ENCODE measurements around the gene CERS6. TPM values are rescaled to one million over a fixed set of nuclear protein-coding genes. Genes with fewer than 3 reads are reported as not detected.
"Not testable (repeated sequence)": the region's sequence is repeated elsewhere in the genome, so short reads cannot be mapped to it uniquely, and the experiment has no call there.

CERS6 gene
- total RNA-seq, 1 donor from 2014 or later, result 16.2 TPM

- intact Hi-C loops (cut with micrococcal nuclease), result no loop called here
Observed at GRCh38 chr2:168632709-168633121, 176.6 kb downstream of the CERS6 start.

GRCh38 chr2:168633200-168633599 lies 177.1 kb downstream of the CERS6 start:
- intact Hi-C loops (cut with micrococcal nuclease), result no loop called here

- intact Hi-C loops (cut with micrococcal nuclease), result no loop called here
Observed at GRCh38 chr2:168633895-168634294, 177.8 kb downstream of the CERS6 start.

DNA sequence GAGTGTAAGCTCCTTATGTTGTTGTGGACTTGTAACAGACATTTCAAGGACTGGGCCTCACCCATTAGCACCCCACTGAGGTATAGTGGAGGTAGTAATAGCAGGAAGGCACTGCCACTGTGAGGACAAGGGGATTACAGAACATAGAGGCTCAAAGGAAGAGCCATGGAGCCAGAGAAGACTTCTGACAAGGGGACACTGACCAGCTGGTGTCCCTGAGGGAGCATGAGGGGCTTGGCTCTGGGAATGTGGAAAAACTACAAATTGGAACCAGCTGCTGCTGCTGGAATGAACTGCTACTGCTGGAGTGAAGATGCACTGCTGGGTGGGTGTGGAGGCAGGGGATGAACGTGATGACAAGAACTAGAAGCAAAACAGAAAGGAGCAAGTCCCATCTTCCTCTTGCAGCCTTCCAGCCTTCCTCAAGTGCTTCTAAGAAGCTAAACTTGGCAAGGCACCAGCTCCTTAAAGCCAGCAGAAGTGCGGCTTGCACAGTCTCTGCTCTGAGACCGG lies 179.0 kb downstream of the CERS6 start:
- intact Hi-C loops (cut with micrococcal nuclease), result no loop called here

- intact Hi-C loops (cut with micrococcal nuclease), result no loop called here
Observed at GRCh38 chr2:168639018-168639417, 182.9 kb downstream of the CERS6 start.

DNA sequence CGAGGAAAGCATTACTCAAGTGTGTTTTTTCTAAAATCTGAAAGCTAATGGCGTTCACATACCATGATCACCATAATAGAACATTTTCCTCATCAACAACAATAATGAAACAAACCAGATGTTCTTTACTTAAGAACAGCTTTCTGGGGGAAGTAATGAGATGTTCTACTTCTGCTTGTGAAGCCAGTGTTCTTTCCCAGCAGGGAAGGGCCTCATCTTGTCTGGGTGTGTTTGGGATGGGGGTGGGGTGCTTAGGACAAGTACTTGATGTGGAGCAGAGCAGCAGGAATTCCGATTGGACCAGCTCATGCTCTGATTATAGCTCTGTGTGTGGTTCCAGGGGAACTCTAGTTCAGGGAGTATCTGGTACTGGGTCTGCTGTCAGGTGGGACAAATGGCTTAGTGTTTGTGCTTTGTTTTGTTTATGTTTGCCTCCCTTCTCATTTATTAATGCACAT lies 183.4 kb downstream of the CERS6 start:
- intact Hi-C loops (cut with micrococcal nuclease), result no loop called here

- intact Hi-C loops (cut with micrococcal nuclease), result no loop called here
Observed at GRCh38 chr2:168640039-168640438, 184.0 kb downstream of the CERS6 start.

DNA sequence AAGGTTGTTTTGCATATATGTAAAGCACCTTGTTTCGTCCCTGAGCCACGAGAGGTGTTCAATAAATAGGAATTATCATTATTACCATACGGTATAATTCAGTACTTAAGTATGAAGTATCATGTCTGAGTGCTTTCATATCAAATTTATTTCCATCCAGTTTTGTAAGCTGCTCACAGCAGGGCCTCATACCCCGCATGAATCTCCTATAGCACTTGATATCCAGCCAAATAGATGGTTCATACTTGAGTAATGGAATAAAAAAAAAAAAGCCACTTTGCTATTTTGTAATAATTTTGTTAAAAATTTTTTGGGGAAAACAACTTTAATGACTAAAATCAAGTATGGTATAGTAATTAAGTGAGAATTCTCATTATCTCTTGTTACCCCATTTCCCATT lies 185.6 kb downstream of the CERS6 start:
- intact Hi-C loops (cut with micrococcal nuclease), result no loop called here

GRCh38 chr2:168642873-168643272 lies 186.8 kb downstream of the CERS6 start:
- intact Hi-C loops (cut with micrococcal nuclease), result no loop called here

- intact Hi-C loops (cut with micrococcal nuclease), result no loop called here
Observed at GRCh38 chr2:168643979-168644378, 187.9 kb downstream of the CERS6 start.

DNA sequence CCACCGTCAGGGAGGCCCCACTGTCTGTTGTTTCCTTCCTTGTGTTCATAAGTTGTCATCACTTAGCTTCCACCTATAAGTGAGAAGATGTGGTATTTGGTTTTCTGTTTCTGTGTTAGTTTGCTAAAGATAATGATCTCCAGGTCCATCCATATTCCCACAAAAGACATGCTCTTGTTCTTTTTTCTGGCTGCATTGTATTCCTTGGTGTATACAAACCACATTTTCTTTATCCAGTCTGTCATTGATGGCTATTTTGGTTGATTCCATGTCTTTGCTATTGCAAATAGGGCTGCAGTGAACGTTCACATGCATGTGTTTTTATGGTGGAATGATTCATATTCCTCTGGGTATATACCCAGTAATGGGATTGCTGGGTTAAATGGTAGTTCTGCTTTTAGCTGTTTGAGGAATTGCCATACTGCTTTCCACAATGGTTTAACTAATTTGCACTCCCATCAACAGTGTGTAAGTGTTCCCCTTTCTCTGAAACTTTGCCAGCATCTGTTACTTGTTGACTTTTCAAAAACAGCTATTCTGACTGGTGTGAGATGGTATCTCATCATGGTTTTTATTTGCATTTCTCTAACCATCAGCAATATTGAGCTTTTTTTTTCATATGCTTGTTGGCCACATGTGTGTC lies 189.7 kb downstream of the CERS6 start:
- intact Hi-C loops (cut with micrococcal nuclease), result no loop called here

DNA sequence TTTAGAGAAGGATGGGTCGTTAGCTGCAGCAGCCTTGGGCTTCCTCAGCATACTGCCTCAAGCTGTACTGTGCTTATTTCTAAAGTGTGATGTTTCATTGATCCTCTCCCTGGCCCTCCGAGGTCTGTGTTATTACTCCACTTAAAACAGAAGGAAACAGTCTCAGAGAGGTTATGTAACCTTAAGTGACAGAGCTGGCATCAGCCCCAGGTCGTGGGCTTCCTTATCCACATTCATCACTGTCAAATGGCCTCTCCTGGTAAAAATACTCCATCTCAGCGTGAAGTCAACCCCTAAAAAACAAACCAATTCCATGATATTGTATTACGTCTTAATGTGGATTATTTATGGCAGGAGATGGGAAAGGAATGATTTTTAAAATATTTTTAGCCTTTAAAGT lies 193.0 kb downstream of the CERS6 start:
- intact Hi-C loops (cut with micrococcal nuclease), result no loop called here

DNA sequence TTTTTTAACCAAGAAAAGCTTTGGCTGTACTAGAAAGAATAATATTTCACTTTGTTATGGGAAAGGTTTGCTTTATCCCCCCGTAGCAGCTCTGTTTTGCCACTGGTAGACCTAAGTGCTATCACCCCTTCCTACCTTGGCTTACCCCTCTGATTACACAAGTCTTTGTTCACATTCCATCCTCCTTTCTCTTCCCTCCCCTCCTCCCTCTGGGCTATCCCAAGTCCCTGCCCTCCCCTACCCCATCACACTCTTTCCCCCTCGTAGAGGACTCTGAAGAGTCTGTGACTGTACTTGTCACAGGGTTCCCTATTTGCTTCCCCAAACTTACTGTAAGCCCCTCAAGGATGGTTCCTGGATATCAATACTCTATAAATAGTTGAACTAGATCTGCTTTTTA lies 193.5 kb downstream of the CERS6 start:
- intact Hi-C loops (cut with micrococcal nuclease), result no loop called here

- intact Hi-C loops (cut with micrococcal nuclease), result no loop called here
Observed at GRCh38 chr2:168650139-168650538, 194.1 kb downstream of the CERS6 start.

DNA sequence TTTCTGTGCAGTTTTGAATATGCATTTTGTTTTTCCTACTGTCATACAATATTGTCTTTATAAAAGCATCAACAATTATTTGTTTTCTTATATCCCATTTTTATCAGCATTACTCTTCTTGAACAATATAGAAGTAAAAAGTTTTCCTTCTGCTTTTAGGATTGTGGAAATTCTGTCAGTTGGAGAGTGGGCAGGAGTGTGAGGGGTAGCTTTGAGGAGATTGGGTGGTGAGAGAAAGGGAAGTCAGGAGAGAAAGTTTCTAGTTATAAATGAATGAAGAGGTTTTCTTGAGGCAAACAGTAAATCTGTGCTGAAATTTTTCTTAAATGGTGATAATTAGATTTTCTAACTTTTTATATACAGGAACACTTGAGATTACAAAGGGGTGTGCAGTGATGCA lies 194.7 kb downstream of the CERS6 start:
- intact Hi-C loops (cut with micrococcal nuclease), result no loop called here

DNA sequence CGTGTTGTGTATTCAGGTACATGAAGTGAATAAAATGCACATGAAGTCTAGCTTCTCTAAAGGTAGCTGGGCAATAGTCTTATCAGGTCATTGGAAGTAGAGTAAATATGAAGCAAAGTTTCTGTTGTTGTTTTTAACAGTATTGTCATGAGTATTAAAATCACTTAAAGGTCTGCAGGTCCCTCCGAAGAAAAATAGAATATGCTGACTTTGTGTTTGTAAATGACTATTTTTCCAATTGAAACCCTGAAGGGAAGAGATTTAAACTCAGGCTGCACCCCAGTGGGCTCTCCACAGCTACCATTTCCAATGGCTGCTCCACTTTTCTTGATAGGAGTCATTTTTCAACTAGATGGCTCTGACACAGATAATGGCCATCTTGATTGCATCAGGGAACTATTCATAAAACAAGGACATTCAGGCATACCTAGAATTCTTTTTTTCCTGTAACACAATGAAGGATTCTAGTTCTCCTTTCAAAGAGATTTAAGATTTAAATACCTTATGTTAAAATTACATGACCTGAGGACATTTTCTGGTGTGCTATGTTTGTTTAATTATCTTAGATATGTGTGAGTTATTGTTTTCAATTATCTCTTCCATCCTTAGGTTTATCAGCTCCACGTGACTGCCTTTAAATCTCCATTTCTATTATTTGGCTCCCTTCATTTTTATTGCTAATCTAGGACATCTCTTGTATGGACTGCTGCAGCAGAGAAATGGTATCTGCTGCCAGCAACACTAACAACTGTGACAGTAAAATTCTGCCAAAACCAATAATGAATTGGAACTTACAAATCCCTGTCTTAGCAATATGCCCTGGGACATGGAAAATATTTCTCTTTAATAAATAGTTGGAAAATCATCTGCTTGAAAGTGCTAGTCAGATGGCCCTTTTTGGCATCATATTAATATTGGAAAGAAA lies 197.2 kb downstream of the CERS6 start:
- intact Hi-C loops (cut with micrococcal nuclease), result no loop called here

- intact Hi-C loops (cut with micrococcal nuclease), result no loop called here
Observed at GRCh38 chr2:168654705-168655104, 198.6 kb downstream of the CERS6 start.

DNA sequence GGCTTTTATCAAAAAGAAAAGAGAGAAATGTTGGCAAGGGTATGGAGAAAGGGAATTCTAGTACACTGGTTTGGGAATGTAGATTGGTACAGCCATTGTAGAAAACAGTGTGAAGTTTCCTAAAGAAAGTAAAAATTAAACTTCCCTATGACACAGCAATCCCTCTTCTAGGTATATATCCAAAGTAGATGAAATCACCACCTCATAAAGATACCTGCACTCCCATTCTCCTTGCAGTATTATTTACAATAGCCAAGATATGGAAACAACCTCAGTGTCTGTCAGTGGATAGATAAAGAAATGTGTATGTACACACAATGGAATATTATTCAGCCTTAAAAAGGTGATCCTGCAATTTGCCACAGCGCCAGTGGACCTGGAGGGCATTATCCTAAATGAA lies 199.1 kb downstream of the CERS6 start:
- intact Hi-C loops (cut with micrococcal nuclease), result no loop called here

GRCh38 chr2:168657378-168657777 lies 201.3 kb downstream of the CERS6 start:
- intact Hi-C loops (cut with micrococcal nuclease), result not testable (repeated sequence)

DNA sequence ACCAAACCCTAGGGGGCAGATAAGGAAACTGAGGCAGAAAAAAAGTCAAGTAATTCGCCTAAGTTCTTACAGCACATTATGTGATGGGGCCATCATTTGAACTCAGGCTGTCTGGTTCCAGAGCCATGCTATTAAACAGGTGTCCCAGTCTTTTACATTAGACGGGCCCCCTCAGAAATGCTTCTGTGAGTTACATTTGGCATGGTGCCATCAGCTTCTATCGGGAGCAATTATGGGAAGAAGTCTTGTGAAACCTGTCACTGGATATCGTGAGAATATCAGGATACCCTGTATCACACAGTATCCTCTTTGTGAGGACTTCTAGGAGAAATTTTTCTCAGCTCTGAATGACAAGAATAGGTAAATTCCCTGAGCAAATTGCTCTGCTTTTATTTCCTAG lies 202.6 kb downstream of the CERS6 start:
- intact Hi-C loops (cut with micrococcal nuclease), result no loop called here

DNA sequence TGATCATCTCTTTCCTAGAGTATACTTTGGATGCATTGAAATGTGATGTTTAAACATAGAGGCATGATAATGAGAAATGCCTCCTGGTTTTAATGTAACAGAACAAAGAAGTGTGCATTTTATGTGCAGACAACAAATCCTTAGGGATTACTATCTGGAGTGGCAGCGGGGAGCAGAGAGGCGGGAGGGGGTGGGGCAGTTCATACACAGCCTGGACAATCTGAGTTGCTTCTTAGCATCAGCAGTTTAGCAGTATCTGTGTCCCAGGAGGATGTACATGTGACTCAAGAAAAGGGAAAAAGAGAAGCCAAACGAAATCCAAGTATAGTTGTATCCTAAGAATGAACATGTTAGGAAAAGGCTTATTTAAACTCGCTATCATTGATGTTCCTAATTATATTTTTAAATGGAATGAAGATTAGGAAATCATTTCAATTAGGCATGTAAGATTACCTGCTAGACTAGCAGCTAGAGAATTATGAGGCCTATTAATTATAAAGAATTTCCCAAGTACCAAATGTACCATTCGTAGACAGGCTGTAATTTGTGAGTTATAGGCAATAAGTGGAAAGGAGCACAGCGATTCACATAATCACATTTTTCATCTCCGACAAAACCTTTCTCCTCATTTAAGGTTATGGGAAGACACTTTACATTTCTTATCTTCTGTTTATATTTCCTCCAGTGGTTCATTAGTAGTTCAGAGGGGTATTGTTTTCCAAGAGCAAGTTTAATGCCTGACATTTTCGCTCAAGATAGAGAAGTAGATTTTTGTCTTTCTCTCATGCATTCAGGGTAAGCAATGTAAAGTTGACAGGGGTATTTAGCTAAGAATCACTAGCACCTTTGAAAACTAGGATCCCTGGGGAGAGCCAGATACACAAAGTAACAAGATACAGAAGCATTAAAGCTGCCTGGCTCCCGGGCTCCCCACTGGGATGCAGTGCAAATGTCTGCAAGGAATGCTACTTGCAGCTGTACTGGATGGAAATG lies 205.1 kb downstream of the CERS6 start:
- intact Hi-C loops (cut with micrococcal nuclease), result no loop called here

Measured in T-helper 2 cell treated with Interferon-gamma antibody and Interleukin-4, amounts not matched to agents 100 ng/mL and 5 ng/mL, for 36 hours (primary cell).